ENCODE measurements around the gene AMHR2.

AMHR2 gene

GRCh38 chr12:53472056-53472582, 48.5 kb downstream of the AMHR2 start:
- ATAC-seq (ENCODE audit: low read depth) (no peak), DNase-seq (ENCODE audit: low spot score) (no peak)
- Histone ChIP-seq H3K4me1 (ENCODE audit: insufficient read depth, poor library complexity, severe bottlenecking) (peaks cover 3% of the 10 kb centered on the region), H3K4me3 (ENCODE audit: severe bottlenecking) (no peak overlapping the region), H3K9me3 (ENCODE audit: severe bottlenecking) (no peaks in the 10 kb centered on the region), H3K36me3 (ENCODE audit: low read depth) (peaks cover 98% of the 10 kb centered on the region), H3K27me3 (ENCODE audit: insufficient read depth, poor library complexity, severe bottlenecking) (no peaks in the 10 kb centered on the region), H3K27ac (ENCODE audit: poor library complexity, severe bottlenecking) (no peak overlapping the region)
- no peak for TF ChIP-seq CTCF (IDR thresholded peaks at IDR 0.05; ENCODE audit: poor library complexity, severe bottlenecking)

- no peaks in the 10 kb centered on the region for H3K9me3 ChIP-seq (ENCODE audit: severe bottlenecking)
- DNase-seq (ENCODE audit: low spot score) (no peak), ATAC-seq (ENCODE audit: low read depth) (no peak)
- no peak for TF ChIP-seq CTCF (IDR thresholded peaks at IDR 0.05; ENCODE audit: poor library complexity, severe bottlenecking)
- H3K36me3 ChIP-seq (ENCODE audit: low read depth) = peaks cover 98% of the 10 kb centered on the region
- H3K4me3 ChIP-seq (ENCODE audit: severe bottlenecking) = no peak overlapping the region
- H3K27ac ChIP-seq (ENCODE audit: poor library complexity, severe bottlenecking) = no peak overlapping the region
- H3K27me3 ChIP-seq (ENCODE audit: insufficient read depth, poor library complexity, severe bottlenecking) = no peaks in the 10 kb centered on the region
- H3K4me1 ChIP-seq (ENCODE audit: insufficient read depth, poor library complexity, severe bottlenecking) = peaks cover 3% of the 10 kb centered on the region
Observed at GRCh38 chr12:53474077-53474476, 50.4 kb downstream of the AMHR2 start.

GRCh38 chr12:53474819-53475218, 51.2 kb downstream of the AMHR2 start:
- H3K27ac ChIP-seq (ENCODE audit: poor library complexity, severe bottlenecking) = no peak overlapping the region

GRCh38 chr12:53476769-53477209, 53.1 kb downstream of the AMHR2 start:
- peak; percentile 37 for TF ChIP-seq CTCF (IDR thresholded peaks at IDR 0.05; ENCODE audit: poor library complexity, severe bottlenecking)
- Histone ChIP-seq H3K27ac (ENCODE audit: poor library complexity, severe bottlenecking) (no peak overlapping the region), H3K4me3 (ENCODE audit: severe bottlenecking) (no peak overlapping the region), H3K36me3 (ENCODE audit: low read depth) (peaks cover 99% of the 10 kb centered on the region), H3K27me3 (ENCODE audit: insufficient read depth, poor library complexity, severe bottlenecking) (no peaks in the 10 kb centered on the region), H3K9me3 (ENCODE audit: severe bottlenecking) (no peaks in the 10 kb centered on the region), H3K4me1 (ENCODE audit: insufficient read depth, poor library complexity, severe bottlenecking) (peaks cover 7% of the 10 kb centered on the region)
- DNase-seq (ENCODE audit: low spot score) (no peak), ATAC-seq (ENCODE audit: low read depth) (no peak)

More at GRCh38 chr12:53474819-53475218, 51.2 kb downstream of the AMHR2 start:
- Histone ChIP-seq H3K4me1 (ENCODE audit: insufficient read depth, poor library complexity, severe bottlenecking) (peaks cover 3% of the 10 kb centered on the region), H3K9me3 (ENCODE audit: severe bottlenecking) (no peaks in the 10 kb centered on the region), H3K36me3 (ENCODE audit: low read depth) (peaks cover 98% of the 10 kb centered on the region), H3K4me3 (ENCODE audit: severe bottlenecking) (no peak overlapping the region), H3K27me3 (ENCODE audit: insufficient read depth, poor library complexity, severe bottlenecking) (no peaks in the 10 kb centered on the region)
- DNase-seq (ENCODE audit: low spot score) (no peak), ATAC-seq (ENCODE audit: low read depth) (no peak)
- no peak for TF ChIP-seq CTCF (IDR thresholded peaks at IDR 0.05; ENCODE audit: poor library complexity, severe bottlenecking)

GRCh38 chr12:53478865-53479264, 55.2 kb downstream of the AMHR2 start:
- Histone ChIP-seq H3K27ac (ENCODE audit: poor library complexity, severe bottlenecking) (peak overlapping the region; percentile 11), H3K4me1 (ENCODE audit: insufficient read depth, poor library complexity, severe bottlenecking) (peaks cover 7% of the 10 kb centered on the region), H3K9me3 (ENCODE audit: severe bottlenecking) (no peaks in the 10 kb centered on the region), H3K4me3 (ENCODE audit: severe bottlenecking) (no peak overlapping the region), H3K27me3 (ENCODE audit: insufficient read depth, poor library complexity, severe bottlenecking) (no peaks in the 10 kb centered on the region), H3K36me3 (ENCODE audit: low read depth) (peaks cover 97% of the 10 kb centered on the region)
- ATAC-seq (ENCODE audit: low read depth) = no peak
- DNase-seq (ENCODE audit: low spot score) = no peak
- TF ChIP-seq CTCF (IDR thresholded peaks at IDR 0.05; ENCODE audit: poor library complexity, severe bottlenecking) = no peak

All from RWPE2 (cell line).